Thoracic aorta (tissue), 2 donors: Measurements from ENCODE around the gene KIF11. TPM values are rescaled to one million over a fixed set of nuclear protein-coding genes. Genes with fewer than 3 reads are reported as not detected.

ENCODE experiments used
- ATAC-seq: fragments of 150-250 bp; one replicate; pipeline ENCODE4 v1.8.0; 2017; ENCODE audit warnings: low read depth; ENCODE audit not compliant: insufficient number of reproducible peaks, low FRiP score
- DNase-seq: peaks from one replicate; pipeline ENCODE4 v3.0.0-alpha.2; 2020; ENCODE audit warnings: low spot score
- H3K27ac ChIP-seq, 2 donors: fragments of 200-600 bp; sonication (generic); 1 replicate in 1 of 2; 2 replicates in 1 of 2; pipeline ENCODE4 v1.5.1; 2016; ENCODE audit warnings: mild to moderate bottlenecking in 2 of 2, moderate library complexity in 2 of 2
- H3K27me3 ChIP-seq: fragments of 200-600 bp; sonication (generic); replicated peaks from 2 replicates; pipeline ENCODE4 v1.6.0; 2016; ENCODE audit warnings: mild to moderate bottlenecking; ENCODE audit not compliant: insufficient read depth
- H3K36me3 ChIP-seq: fragments of 200-600 bp; sonication (generic); one replicate; pipeline ENCODE4 v1.5.1; 2016
- H3K4me1 ChIP-seq, 2 donors: fragments of 200-600 bp; sonication (generic); 1 replicate in 1 of 2; 2 replicates in 1 of 2; pipeline versions ENCODE4 v1.5.1 to v1.6.0; 2016; ENCODE audit warnings: low read depth in 2 of 2, mild to moderate bottlenecking in 1 of 2; ENCODE audit not compliant: control insufficient read depth in 1 of 2
- H3K4me3 ChIP-seq: fragments of 200-600 bp; sonication (generic); 2 replicates; pipeline ENCODE4 v1.5.1; 2016; ENCODE audit warnings: mild to moderate bottlenecking
- H3K9me3 ChIP-seq: fragments of 200-600 bp; sonication (generic); 2 replicates; pipeline ENCODE4 v1.5.1; 2016
- total RNA-seq, 2 donors: library from RNA; depleted of rRNA; stranded (reverse); fragments of >200 nt; gene quantifications; one replicate each; pipeline versions ENCODE4 v1.1.0 to v1.2.3, GENCODE V29; 2016
- TF ChIP-seq, protein P1 (sequence below): fragments of 200-600 bp; sonication (generic); IDR thresholded peaks from one replicate; pipeline ENCODE4 v1.5.1; 2019; ENCODE audit warnings: antibody characterized with exemption

The KIF11 gene
- total RNA-seq, 2 donors from 2014 or later = 0.81 to 1.9 TPM

DNA sequence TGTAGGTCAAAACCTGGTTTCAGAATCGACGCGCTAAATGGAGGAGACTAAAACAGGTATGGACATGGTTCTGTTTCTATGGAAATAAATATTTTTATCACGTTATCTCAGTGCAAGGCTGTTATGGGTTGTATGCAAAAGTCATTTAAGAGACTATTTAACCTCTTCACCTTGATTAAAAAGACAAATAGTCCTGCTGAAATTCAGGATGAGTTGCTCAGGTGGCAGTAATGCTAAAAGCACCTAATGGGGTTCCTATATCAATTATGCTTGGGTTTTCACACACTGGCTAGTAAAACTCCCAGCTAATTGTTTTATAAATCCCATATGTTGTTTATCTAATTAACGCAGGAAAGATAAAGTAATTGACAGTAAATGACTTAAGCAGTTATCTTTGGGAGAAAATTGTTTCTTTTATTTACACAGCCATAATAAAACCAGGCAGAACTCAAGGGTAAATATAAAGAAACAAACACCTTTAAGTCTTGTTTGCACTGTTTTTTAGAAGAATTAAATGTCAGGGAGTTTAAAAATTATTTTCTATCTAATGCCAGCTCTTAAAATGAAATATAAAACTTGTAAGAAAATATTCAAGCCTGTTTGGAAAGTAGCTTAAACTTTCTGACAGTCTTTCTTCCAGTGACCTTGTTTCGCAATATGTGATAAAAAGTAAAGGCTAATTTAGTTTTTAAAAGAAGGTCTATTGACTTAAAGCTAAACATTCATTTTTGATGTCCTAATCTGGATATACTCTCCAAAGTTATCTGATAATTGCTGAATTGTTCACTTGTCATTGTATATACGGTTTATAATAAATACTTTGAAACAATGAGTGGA is 100.0 kb downstream of the KIF11 start:
- Histone ChIP-seq H3K36me3 (no peaks in the 10 kb centered on the region), H3K9me3 (no peaks in the 10 kb centered on the region), H3K4me3 (peak overlapping the region; percentile 90), H3K27ac (no peak overlapping the region), H3K4me1 (peaks cover 0 to 9% of the 10 kb centered on the region in 2 donors), H3K27me3 (no peaks in the 10 kb centered on the region)
- DNase-seq (no peak), ATAC-seq (no peak)
- TF ChIP-seq, protein P1, sequence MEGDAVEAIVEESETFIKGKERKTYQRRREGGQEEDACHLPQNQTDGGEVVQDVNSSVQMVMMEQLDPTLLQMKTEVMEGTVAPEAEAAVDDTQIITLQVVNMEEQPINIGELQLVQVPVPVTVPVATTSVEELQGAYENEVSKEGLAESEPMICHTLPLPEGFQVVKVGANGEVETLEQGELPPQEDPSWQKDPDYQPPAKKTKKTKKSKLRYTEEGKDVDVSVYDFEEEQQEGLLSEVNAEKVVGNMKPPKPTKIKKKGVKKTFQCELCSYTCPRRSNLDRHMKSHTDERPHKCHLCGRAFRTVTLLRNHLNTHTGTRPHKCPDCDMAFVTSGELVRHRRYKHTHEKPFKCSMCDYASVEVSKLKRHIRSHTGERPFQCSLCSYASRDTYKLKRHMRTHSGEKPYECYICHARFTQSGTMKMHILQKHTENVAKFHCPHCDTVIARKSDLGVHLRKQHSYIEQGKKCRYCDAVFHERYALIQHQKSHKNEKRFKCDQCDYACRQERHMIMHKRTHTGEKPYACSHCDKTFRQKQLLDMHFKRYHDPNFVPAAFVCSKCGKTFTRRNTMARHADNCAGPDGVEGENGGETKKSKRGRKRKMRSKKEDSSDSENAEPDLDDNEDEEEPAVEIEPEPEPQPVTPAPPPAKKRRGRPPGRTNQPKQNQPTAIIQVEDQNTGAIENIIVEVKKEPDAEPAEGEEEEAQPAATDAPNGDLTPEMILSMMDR = no peak

DNA sequence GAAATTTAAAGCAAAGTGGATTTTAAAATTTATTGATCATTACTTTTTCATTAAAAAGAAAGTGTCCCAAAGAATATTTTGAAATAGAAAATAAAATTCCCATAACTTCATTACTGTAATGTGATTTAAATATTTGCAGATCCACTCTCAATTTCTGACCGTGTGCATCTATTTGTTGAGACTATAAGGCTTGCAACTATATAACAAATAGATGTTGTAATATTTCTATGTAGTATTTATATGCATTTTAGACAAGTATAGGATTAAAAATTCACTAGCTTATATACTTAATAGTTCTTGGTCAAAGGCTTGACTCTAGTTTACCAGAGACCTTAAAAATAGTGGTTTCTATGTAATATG is 100.6 kb downstream of the KIF11 start:
- TF ChIP-seq, protein P1 = no peak
- H3K4me1 ChIP-seq = peaks cover 0 to 9% of the 10 kb centered on the region in 2 donors
- H3K4me3 ChIP-seq = no peak overlapping the region
- no peaks in the 10 kb centered on the region for H3K9me3 ChIP-seq
- no peaks in the 10 kb centered on the region for H3K36me3 ChIP-seq
- ATAC-seq (no peak), DNase-seq (no peak)
- H3K27ac ChIP-seq = no peak overlapping the region
- H3K27me3 ChIP-seq = no peaks in the 10 kb centered on the region

DNA sequence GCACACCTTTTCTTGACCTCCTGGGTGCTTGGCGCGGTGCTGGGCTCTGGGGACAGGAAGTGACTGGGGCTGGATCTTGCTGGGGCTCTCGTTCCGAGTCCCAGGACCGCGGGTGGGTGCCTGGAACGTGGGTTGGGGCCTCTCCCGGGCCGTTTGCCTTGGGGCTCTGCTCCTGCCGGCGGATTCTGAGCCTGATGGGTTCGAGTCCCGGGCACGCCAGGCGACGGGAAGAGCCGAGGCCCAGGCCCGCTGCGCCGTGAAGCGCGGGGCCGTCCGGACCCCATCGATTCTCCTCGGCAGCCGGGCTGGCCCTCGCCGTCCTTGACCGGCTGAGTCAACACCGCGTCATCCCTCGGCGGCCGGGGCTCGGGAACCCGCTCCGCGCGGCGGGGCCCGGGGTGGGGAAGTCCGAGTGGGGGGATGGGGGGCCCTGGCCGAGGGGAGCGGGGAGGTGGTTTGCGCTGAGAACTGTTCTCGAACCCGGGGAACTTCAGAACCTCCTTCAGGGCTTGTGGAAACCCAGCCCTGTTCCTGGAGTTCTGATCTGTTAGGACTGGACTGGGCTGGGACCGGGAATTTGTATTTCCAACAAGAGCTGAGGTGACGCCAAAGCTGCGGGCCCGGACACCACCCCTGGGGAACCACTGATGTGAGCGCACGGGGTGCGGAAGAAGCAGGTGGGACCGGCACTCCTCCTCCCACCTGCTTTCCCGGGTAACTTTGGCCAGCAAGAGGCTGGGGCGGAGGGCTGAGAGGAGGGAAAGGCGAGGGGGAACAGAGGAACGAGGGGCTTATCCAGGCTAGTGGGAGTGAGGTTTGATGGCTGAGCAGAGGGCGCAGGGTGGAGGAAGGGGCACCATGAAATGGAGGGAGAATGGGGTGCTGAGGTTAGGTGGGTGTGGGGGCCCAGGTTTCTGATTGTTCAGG is 103.0 kb downstream of the KIF11 start:
- ATAC-seq = no peak
- Histone ChIP-seq H3K36me3 (no peaks in the 10 kb centered on the region), H3K27ac (peak overlapping the region; percentile 30 to 49), H3K4me3 (peak overlapping the region; percentile 70), H3K9me3 (no peaks in the 10 kb centered on the region), H3K27me3 (no peaks in the 10 kb centered on the region), H3K4me1 (peaks cover 0 to 7% of the 10 kb centered on the region in 2 donors)
- TF ChIP-seq, protein P1 = no peak
- no peak for DNase-seq

DNA sequence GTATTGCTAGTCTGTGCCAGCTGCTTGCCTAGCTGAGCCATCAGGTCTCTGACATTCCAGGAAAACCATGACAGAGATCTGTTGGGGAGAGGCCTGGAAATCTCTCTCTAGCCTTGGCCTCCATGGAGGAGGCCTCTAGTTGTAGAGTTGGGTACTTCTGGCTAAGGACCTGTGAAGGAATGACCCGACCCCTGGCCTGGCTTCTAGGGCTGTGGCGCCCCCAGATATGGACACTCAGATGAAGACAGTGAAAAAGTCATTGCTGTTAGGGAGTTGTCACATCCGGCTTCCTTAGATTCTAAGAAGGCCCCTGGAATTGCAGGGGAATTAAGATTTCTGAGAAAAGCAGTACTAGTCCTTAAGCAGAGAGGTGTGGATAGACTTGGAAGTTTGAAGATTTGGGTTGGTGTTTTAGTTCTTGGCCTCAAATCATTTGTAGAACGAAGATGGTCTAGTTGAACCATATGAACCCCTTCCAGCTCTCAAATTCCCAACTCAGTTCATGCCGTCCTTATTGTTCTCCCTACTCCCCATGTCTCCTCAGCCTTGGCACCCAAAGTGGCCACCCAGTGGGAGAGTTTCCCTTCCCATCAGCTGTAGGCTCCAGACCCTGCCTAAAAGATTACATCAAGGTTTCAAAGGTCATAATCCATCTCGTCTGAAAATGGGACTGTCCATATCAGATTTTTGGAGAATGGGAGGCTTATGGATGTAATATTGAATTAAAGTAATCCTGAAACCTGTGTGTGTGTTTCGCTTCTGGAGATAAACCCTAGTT is 103.9 kb downstream of the KIF11 start:
- ATAC-seq (no peak), DNase-seq (no peak)
- TF ChIP-seq, protein P1 = no peak
- Histone ChIP-seq H3K4me3 (no peak overlapping the region), H3K27ac (peak overlapping the region; percentile 10 to 49), H3K4me1 (peaks cover 0 to 7% of the 10 kb centered on the region in 2 donors), H3K9me3 (no peaks in the 10 kb centered on the region), H3K36me3 (no peaks in the 10 kb centered on the region), H3K27me3 (no peaks in the 10 kb centered on the region)
